NCI-H748 treated with DMSO at 0.1 percent for 48 hours (cell line): Measurements from ENCODE around the gene TNNI3.
"Not testable (repeated sequence)": the region's sequence is repeated elsewhere in the genome, so short reads cannot be mapped to it uniquely, and the experiment has no call there.

Experiments used
- DNase-seq: peaks from one replicate; lab custom pipeline; 2025; lab: John Stamatoyannopoulos, UW

The TNNI3 gene

GRCh38 chr19:55157064-55157908 lies at the start of gene TNNI3:
TNNI3 (minus strand) TSS chr19:55157732; CDS start chr19:55157589, 143 bp downstream.
- no peak for DNase-seq

- no peak for DNase-seq
Observed at GRCh38 chr19:55206664-55207500, 49.4 kb upstream of the TNNI3 start.

- not testable (repeated sequence) for DNase-seq
Observed at GRCh38 chr19:55202199-55202598, 44.7 kb upstream of the TNNI3 start.

- no peak for DNase-seq
Observed at GRCh38 chr19:55199620-55200204, 42.2 kb upstream of the TNNI3 start.

- no peak for DNase-seq
Observed at GRCh38 chr19:55198651-55199050, 41.1 kb upstream of the TNNI3 start.

GRCh38 chr19:55197528-55197927 lies 40.0 kb upstream of the TNNI3 start:
- DNase-seq, result no peak

- DNase-seq, result no peak
Observed at GRCh38 chr19:55196803-55197202, 39.3 kb upstream of the TNNI3 start.

GRCh38 chr19:55193481-55193880 lies 35.9 kb upstream of the TNNI3 start:
- DNase-seq, result no peak

- no peak for DNase-seq
Observed at GRCh38 chr19:55189403-55189835, 31.9 kb upstream of the TNNI3 start.

GRCh38 chr19:55188625-55189024 lies 31.1 kb upstream of the TNNI3 start:
- DNase-seq, result no peak

- DNase-seq, result no peak
Observed at GRCh38 chr19:55186080-55186479, 28.5 kb upstream of the TNNI3 start.

GRCh38 chr19:55181740-55182139 lies 24.2 kb upstream of the TNNI3 start:
- DNase-seq, result no peak

- DNase-seq, result peak; percentile 38
Observed at GRCh38 chr19:55179606-55180484, 22.3 kb upstream of the TNNI3 start, which contains the start of gene SYT5. SYT5 (minus strand) TSS chr19:55180289; CDS start chr19:55179041, 1,248 bp downstream.

GRCh38 chr19:55178781-55179599 lies 21.5 kb upstream of the TNNI3 start:
- peak; percentile 91 for DNase-seq

GRCh38 chr19:55176076-55176475 lies 18.5 kb upstream of the TNNI3 start:
- no peak for DNase-seq

- no peak for DNase-seq
Observed at GRCh38 chr19:55175117-55175867, 17.8 kb upstream of the TNNI3 start.

GRCh38 chr19:55174425-55175116 lies 17.0 kb upstream of the TNNI3 start:
- no peak for DNase-seq

- DNase-seq, result peak; percentile 72
Observed at GRCh38 chr19:55173714-55174409, 16.3 kb upstream of the TNNI3 start.
